Measurements from ENCODE around the gene SNRNP70. TPM values are rescaled to one million over a fixed set of nuclear protein-coding genes. Genes with fewer than 3 reads are reported as not detected.

Gene SNRNP70
- total and polyA plus RNA-seq, 2 of the 13 experiments (the other 11 are each of a cell fraction or from before 2014, with no cell fraction given) = 150 to 210 TPM

GRCh38 chr19:49119411-49120324 lies 34.4 kb downstream of the SNRNP70 start, which contains the start of gene PPFIA3 (continued):
- TF ChIP-seq ZNF784 (CRISPR knock-in tag; IDR thresholded peaks at IDR 0.05; ENCODE audit: borderline replicate concordance) (peak; percentile 44; the same call in 1 of the 2 replicates), EZH2 (conservative IDR thresholded peaks at IDR 0.05; ENCODE audit: low read depth, low read length) (no peak), TERF1 (CRISPR knock-in tag; IDR thresholded peaks at IDR 0.05) (0 out of 2 replicates have a peak, but pooled peaks have one; percentile 13), ZNF639 (CRISPR knock-in tag; conservative IDR thresholded peaks at IDR 0.05) (0 out of 2 replicates have a peak, but pooled peaks have one; percentile 64), IRX3 (CRISPR knock-in tag; IDR thresholded peaks at IDR 0.05; ENCODE audit: borderline replicate concordance, low read depth) (0 out of 2 replicates have a peak, but pooled peaks have one; percentile 38), HDAC1 (CRISPR knock-in tag; IDR thresholded peaks at IDR 0.05) (peak; percentile 84), JARID2 (CRISPR knock-in tag; IDR thresholded peaks at IDR 0.05; ENCODE audit: insufficient replicate concordance) (peak; percentile 27), TMF1 (CRISPR knock-in tag; IDR thresholded peaks at IDR 0.05; ENCODE audit: low read depth) (0 out of 2 replicates have a peak, but pooled peaks have one; percentile 64), CBX1 (IDR thresholded peaks at IDR 0.05; ENCODE audit: low read depth) (no peak), SALL1 (CRISPR knock-in tag; IDR thresholded peaks at IDR 0.05) (peak; percentile 83), SIX4 (CRISPR knock-in tag; IDR thresholded peaks at IDR 0.05) (peak; percentile 27; the same call in 1 of the 2 replicates), GATAD1 (CRISPR knock-in tag; IDR thresholded peaks at IDR 0.05) (peak; percentile 71), MAX (IDR thresholded peaks at IDR 0.05) (peak; percentile 65), PHF5A (CRISPR knock-in tag; IDR thresholded peaks at IDR 0.05; ENCODE audit: low read depth, unreplicated experiment) (no peak), ZFY (CRISPR knock-in tag; IDR thresholded peaks at IDR 0.05) (peak; percentile 79), HOXA7 (CRISPR knock-in tag; IDR thresholded peaks at IDR 0.05) (no peak), ZNF335 (CRISPR knock-in tag; IDR thresholded peaks at IDR 0.05) (peak; percentile 75; the same call in 1 of the 2 replicates), ZNF687 (CRISPR knock-in tag; IDR thresholded peaks at IDR 0.05) (peak; percentile 88), FOSL1 (CRISPR knock-in tag; IDR thresholded peaks at IDR 0.05; ENCODE audit: borderline replicate concordance) (no peak)
